ENCODE data around the gene YARS1.

YARS1 gene

GRCh38 chr1:32746130-32746529, 71.0 kb downstream of the YARS1 start:
- DNase-seq (ENCODE audit: low read depth in 2 of 2), result no peak

DNA sequence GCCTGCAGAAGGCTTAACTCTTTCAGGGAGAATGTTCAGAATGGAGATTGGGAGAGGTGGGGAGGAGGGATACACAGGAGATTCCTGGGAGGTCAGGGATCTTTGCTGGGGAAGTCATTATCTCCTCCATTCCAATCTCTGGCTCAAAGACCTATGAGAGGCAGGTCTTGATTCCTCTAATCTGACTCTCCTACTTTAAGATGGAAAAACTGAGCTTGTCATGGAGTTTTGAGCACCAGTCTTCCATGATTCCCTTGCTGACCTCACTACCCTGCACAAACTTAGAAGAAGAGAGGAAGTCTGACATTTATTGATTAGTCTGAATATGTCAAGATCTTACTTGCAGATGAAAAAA, 73.1 kb downstream of the YARS1 start:
- no peak for DNase-seq (ENCODE audit: low read depth in 2 of 2)

- DNase-seq (ENCODE audit: low read depth in 2 of 2), result no peak
These were observed 73.6 kb downstream of the YARS1 start for GRCh38 chr1:32743380-32744070.

DNA sequence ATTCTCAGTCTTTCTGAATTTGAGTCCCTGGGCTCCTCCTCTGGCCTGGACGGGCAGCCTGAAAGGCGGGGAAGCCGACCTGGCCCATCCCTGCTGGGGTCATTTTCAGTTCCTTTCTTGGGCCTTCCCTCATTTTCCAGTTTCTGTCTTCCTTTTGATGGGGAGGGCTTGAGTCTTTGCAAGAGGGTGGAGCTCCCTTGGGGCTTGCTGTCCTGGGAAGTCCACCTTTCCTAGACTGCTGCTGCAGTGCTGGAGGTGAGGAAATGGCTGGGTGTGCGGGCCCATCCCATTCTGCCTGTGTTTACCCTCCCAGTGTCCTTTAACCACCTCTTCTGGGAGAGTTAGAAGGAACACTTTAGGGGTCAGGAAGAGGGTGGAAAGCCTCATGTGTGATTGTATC, 74.2 kb downstream of the YARS1 start:
- DNase-seq (ENCODE audit: low read depth in 2 of 2), result no peak

DNA sequence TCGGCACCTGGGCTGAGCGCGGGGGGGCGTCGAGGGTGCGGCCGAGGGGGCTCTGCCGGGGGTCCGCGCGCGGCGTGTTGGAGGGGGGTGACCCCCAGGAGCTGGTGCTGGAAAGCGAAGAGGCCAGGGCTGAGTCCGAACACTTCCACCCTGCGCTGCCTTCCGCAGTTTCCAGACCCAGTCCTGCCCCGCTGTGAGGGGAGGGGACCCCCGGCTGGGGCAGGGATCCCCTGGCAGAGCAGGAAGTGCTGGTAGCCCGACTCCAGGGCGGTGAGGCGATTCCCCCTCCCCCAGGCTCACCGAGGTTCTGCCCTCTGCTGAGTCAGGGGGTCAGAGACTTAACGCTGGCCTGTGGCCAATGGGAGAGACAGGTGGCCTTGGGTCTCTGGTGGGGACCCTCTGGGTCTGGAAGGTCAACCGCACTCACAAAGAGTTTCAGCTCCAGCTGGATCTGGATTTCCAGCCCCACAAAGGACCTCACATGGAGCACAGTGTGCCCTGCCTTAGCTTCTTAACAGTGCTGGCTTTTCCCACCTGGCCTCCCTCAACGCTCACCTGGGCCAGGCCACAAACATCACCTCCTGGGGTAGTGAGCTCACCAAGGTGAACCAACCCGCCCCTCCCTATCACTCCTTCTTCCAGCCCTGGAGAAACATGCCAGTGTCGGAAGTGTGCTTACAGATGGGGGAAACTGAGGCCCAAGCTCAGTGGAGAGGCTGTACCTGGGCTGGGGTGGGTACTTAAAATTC, 74.8 kb downstream of the YARS1 start:
- no peak for DNase-seq (ENCODE audit: low read depth in 2 of 2)

DNA sequence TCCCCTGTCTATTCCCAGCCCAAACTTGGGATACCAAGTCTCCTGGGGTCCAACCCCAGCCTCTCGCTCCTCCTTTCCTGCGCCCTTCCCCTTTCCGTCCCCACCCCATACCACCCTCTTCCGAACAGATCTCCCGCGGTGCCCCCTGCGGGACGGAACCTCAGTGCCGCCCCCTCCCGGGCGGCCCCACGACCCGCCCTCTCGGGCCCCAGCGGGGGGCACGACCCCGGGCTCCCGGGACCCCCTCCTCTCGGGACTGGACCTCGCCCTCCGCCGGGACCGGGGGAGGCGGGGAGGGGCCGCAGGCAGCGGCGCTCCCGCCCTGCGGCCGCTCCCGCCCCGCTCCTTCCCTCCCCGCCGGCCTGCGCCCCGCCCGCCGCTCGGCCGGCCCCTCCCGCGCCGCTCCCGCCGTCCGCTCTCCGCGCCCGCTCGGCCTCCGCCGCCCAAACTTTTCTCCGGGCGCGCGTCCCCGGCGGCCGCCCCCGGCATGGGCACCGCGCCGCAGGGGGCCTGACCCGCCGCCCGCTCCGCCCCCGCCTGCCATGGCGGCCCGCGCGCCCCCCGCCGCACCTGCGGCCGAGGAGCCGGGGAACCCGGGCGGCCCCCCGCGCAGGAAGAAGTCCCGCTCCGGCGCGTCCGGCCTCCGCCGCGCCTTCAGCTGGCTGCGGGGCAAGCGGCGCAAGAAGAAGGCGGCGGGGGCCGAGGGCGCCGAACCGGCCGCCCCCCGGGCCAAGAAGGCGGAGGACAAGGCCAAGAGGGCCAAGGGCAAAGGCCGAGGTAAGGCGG, 75.6 kb downstream of the YARS1 start:
- no peak for DNase-seq (ENCODE audit: low read depth in 2 of 2)

- no peak for DNase-seq (ENCODE audit: low read depth in 2 of 2)
These were observed 76.1 kb downstream of the YARS1 start for GRCh38 chr1:32741059-32741412.

GRCh38 chr1:32736812-32737791, 80.1 kb downstream of the YARS1 start:
- no peak for DNase-seq (ENCODE audit: low read depth in 2 of 2)

- DNase-seq (ENCODE audit: low read depth in 2 of 2), result no peak
These were observed 83.4 kb downstream of the YARS1 start for GRCh38 chr1:32733582-32734321.

- DNase-seq (ENCODE audit: low read depth in 2 of 2), result no peak
These were observed 87.7 kb downstream of the YARS1 start for GRCh38 chr1:32729254-32730046.

DNA sequence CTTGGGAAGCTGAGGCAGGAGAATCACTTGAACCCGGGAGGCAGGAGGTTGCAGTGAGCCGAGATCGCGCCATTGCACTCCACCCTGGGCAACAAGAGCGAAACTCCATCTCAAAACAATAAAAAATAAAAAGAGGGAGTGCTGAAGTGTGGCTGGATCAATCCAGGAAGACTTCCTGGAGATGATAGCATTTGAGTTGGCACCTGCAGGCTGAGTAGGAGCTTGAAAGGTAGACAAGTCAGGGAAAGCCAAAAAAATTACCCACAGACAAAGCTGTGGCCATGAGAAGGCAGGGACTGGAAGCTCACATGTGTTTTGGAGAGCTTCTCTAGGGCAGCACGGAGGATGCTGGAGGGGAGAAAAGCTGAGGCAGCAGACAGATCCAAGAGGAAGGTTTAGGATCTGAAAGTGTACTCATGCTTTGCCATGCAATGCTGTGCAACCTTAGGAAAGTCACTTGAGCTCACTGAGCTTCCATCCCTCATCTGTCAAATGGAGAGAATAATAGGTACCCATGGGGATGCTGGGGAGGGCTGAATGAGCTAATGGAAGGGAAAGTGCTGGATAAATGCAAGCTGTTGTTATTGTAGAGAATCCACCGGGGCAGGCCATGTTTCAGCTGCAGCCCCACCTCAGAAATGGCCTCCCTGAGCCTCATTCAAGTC, 88.6 kb downstream of the YARS1 start:
- no peak for DNase-seq (ENCODE audit: low read depth in 2 of 2)

- DNase-seq (ENCODE audit: low read depth in 2 of 2), result no peak
These were observed 89.3 kb downstream of the YARS1 start for GRCh38 chr1:32727876-32728275.

DNA sequence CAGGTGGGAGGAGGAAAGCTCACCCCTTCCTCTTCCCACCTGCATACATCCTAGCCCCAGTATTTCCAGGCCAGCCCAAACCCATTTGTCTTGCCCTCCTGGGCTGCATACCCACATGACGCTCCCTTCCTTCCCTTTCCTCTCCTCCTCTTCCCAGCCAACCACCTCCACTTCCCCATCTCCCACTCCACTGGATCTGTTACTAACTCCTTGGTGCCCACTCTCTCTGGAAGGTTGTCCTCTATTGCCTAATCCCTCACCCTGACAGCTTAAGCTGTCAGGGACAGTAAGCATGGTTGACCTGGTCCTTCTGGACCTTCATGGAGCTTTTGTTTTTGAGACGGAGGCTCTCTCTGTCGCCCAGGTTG, 91.6 kb downstream of the YARS1 start:
- DNase-seq (ENCODE audit: low read depth in 2 of 2), result no peak
